C1 segment of cervical spinal cord (tissue), 14 donors: ENCODE measurements around the gene NPTX2.
A peak's percentile ranks its signal among the peaks of the same experiment; 100 is the strongest.

Experiments
- DNase-seq, 14 donors: peaks; one replicate each; lab custom pipeline; 2025; lab: John Stamatoyannopoulos, UW

NPTX2 gene

DNA sequence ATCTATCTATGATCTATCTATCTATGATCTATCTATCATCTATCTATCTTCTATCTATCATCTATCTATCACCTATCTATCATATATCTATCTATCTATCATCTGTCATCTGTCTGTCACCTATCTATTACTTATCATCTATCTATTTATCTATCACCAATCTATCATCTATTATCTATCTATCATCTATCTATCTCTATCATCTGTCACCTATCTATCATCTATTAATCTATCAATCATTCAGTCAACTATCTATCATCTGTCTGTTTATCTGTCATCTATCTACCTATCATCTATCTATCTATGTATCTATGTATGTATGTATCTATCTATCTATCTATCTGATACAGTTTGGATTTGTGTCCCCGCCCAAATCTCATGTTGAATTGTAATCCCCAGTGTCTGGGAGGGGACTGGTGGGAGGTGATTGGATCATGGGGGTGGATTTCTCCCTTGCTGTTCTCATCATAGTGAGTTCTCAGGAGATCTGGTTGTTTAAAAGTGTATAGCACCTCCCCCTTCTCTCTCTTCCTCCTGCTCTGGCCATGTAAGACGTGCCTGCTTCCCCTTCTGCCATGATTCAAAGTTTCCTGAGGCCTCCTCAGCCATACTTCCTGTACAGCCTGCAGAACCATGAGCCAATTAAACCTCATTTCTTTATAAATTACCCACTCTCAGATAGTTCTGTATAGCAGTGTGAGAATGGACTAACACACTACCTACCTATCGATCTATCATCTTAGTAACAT lies 37.6 kb downstream of the NPTX2 start:
- DNase-seq, result no peak

DNA sequence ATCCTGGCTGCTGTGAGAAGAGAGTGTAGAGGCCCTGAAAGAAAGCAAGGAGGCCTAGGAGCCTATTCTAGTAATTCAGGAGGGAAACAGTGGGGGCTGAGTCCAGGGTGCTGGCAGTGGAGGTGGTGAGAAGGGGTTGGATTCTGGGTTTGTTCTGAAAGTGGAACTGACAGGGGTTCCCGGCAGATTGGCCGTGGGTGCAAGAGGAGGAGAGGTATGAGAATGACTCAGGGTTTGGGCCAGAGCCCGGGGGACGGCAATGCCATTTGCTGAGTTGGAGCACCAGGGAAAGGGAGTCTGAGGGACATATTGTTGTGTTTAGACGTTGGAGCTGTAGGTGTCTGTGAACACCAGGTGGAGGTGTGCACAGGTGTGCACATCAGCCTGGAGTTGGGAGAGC lies 38.5 kb downstream of the NPTX2 start:
- DNase-seq, result no peak

GRCh38 chr7:98656899-98657298 lies 39.8 kb downstream of the NPTX2 start:
- DNase-seq, result no peak

GRCh38 chr7:98657736-98658135 lies 40.7 kb downstream of the NPTX2 start:
- no peak for DNase-seq

- no peak for DNase-seq
These were observed 42.7 kb downstream of the NPTX2 start for GRCh38 chr7:98659756-98660155.

DNA sequence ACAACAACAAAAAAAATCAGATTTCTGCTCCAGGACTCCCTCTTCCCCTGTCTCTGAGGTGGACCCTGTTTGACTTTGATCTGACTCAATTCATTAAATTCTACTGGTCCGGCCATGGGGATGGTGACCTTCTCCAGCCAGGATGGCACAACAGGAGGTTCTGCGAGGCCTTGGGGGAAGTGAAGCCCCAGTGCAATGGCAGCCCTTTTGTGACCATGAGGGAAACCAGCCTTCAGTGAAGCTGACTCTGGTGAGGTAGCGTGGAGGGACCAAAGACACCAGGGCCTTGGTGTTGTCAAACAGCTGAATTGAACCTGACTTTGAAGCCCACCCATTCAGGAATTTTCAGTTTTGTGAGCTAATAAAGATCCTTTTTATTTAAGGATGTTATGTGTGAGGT lies 44.5 kb downstream of the NPTX2 start:
- DNase-seq, result no peak

GRCh38 chr7:98662289-98662688 lies 45.2 kb downstream of the NPTX2 start:
- no peak for DNase-seq

GRCh38 chr7:98664882-98665281 lies 47.8 kb downstream of the NPTX2 start:
- no peak for DNase-seq

GRCh38 chr7:98668255-98668654 lies 51.2 kb downstream of the NPTX2 start:
- no peak for DNase-seq

DNA sequence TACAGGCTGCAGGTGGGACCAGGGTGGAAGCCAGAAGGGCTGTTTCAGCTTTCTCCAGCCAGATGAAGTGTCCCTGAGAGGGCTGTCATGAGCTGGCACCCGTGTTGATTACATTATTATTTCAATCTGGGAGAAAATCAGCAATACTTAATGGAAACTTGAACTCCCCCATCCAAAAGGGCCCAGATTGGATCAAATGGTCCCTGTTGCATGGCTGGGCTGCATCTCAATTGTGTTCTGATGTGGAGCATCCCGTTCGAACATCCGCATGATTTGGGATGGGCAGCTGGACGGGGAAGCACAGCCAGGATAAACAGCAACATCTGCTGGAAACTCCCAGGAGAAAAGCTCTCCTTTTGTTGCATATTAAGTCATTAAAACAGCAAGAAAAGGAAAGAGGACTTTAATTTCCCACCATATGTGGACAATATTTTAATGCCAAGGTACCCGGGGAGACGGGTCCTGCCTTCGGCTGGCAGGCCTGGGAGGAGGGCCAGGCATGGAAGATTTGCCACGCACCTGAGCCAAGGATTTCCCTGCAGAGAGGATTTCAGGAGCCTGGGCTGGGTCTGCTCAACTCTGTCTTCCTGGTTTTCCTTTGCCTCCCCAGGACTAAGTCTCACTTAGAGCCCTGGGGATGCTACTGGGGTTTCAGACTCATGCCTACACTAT lies 52.4 kb downstream of the NPTX2 start:
- peak in 1 of 14 donors; percentile 51 for DNase-seq

GRCh38 chr7:98670186-98670585 lies 53.1 kb downstream of the NPTX2 start:
- no peak for DNase-seq

GRCh38 chr7:98671733-98672331 lies 54.7 kb downstream of the NPTX2 start:
- no peak for DNase-seq

GRCh38 chr7:98674461-98674860 lies 57.4 kb downstream of the NPTX2 start:
- DNase-seq, result no peak

DNA sequence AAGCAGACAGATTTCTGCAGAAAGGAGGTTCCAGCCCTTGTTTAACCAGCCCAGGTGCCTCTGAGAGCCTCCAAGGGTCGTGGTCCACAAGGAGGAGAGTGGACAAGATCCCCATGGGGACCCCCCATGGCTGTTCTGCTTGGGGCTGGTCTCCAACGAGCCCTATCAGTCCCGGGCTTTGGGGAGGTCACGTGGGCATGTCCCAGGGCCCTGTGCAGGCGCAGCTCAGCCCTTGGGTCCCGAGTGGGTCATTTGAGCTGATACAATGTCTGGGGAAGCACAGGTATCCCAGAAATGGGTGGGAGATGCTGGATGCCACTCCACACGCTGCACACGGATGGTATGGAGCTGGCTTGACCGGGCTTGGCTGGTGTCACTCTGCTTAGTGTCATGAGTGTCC lies 57.8 kb downstream of the NPTX2 start:
- DNase-seq, result no peak

- no peak for DNase-seq
These were observed 61.1 kb downstream of the NPTX2 start for GRCh38 chr7:98678215-98678614.
